PFSK-1 (cell line): ENCODE data around the gene CXXC5.

ENCODE experiments used
- FOXP2 ChIP-seq: optimal IDR thresholded peaks from 2 replicates; pipeline ENCODE3; 2011; ENCODE audit warnings: borderline replicate concordance, control low read depth, inconsistent platforms; ENCODE audit not compliant: insufficient read depth; ENCODE audit errors: extremely low read length, extremely low read depth
- POLR2AphosphoS5 ChIP-seq: IDR thresholded peaks from 2 replicates; pipeline ENCODE4 v1.6.1; 2012; ENCODE audit warnings: low read depth, mild to moderate bottlenecking, control low read depth, low read length, moderate library complexity
- SIN3A ChIP-seq: IDR thresholded peaks from 2 replicates; pipeline ENCODE4 v1.6.1; 2012; ENCODE audit warnings: mild to moderate bottlenecking, low read length, moderate library complexity, borderline replicate concordance; ENCODE audit not compliant: insufficient read depth

DNA sequence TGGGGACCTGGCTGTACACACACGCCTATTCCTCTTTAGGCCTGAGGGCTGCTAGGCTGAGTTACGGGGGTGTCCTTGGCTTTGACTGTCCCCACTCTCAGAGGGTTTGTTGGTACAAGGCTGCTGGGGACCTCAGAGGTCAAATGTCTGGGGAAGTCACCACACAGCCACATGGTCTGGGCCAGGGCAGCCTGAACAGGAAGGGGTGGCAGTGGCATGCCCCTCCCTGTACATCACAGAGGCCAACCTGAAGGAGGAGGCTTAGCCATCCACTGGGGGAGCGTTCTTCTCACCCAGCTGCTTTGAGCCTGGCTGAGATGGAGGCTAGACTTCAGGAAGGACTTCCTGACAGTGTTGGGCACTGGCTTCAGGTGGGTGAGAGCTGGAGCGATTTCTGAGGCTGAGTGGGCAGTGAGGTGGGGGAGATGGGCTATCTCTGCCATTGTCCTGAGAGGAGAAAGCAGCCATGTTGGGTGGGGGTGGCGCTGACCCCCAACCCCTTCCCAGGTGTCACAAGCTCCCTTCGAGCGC, 36.3 kb downstream of the CXXC5 start:
- TF ChIP-seq POLR2AphosphoS5 (no peak), FOXP2 (no peak), SIN3A (no peak)
